ENCODE measurements around the gene FOXF2.
"Not testable (repeated sequence)": the region's sequence is repeated elsewhere in the genome, so short reads cannot be mapped to it uniquely, and the experiment has no call there.

FOXF2 gene

DNA sequence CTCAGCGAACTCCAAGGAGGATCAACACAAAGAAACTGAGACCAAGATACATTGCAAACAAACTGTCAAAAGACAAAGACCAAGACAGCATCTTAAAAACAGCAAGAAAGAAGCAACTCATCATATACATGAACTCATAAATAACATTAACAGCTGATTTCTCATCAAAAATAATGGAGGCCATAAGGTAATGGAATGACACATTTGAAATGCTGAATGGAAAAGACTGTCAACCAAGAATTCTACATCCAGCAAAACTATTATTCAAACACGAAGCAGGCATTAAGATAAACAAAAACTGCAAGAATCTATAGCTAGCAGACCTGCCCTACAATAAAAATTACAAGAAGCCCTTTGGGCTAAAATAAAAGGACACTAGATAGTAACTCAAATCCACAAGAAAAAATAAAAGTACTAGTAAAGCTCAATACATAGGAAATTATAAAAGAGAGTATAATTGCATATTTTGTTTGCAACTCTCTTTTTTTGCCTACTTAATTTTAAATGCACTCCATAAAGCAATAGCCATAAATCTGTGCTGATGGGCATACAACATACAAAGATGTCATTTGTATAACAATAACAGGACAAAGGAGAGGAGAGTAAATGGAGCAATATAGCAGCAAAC is 37.9 kb upstream of the FOXF2 start:
- H3K4me3 ChIP-seq = no peak overlapping the region
- no peak for DNase-seq (ENCODE audit: low spot score)
- no peak for TF ChIP-seq CTCF (IDR thresholded peaks at IDR 0.05)
- H3K27ac ChIP-seq = no peak overlapping the region

GRCh38 chr6:1355068-1355467 is 34.3 kb upstream of the FOXF2 start:
- not testable (repeated sequence) for DNase-seq (ENCODE audit: low spot score); H3K4me3 ChIP-seq; H3K27ac ChIP-seq

DNA sequence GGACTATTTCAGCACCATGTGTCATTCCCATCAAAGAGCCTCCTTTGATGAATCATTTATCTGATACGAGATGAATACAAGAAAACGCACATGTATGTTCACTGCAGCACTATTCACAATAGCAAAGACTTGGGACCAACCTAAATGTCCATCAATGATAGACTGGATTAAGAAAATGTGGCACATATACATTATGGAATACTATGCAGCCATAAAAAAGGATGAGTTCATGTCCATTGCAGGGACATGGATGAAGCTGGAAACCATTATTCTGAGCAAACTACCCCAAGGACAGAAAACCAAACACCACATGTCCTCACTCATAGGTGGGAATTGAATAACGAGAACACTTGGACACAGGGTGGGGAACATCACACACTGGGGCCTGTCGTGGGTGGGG is 27.7 kb upstream of the FOXF2 start:
- not testable (repeated sequence) for DNase-seq (ENCODE audit: low spot score); H3K4me3 ChIP-seq; H3K27ac ChIP-seq

DNA sequence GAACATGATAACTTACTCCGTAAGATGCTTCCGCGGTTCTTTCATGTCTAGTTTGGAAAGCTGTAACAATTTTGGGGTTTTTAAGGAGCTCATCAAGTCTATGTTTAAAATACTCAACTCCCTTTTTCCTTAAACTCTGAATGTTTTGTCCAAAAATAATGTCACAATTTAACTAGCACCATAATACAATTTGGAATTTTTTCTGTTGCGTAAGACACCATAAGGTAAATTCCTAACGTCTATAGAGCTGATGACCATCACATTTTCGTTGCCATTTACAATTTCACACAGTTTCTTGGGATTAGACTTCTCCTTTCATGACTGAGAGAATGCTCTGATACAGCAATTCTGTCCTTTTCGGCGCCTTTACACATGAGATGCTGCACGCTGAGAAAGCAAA is 26.7 kb upstream of the FOXF2 start:
- H3K4me3 ChIP-seq = no peak overlapping the region
- no peak for DNase-seq (ENCODE audit: low spot score)
- TF ChIP-seq CTCF (IDR thresholded peaks at IDR 0.05) = no peak
- no peak overlapping the region for H3K27ac ChIP-seq

GRCh38 chr6:1363298-1363697 is 26.1 kb upstream of the FOXF2 start:
- H3K27ac ChIP-seq = no peak overlapping the region
- no peak for DNase-seq (ENCODE audit: low spot score)
- no peak for TF ChIP-seq CTCF (IDR thresholded peaks at IDR 0.05)

GRCh38 chr6:1363729-1364572 is 25.4 kb upstream of the FOXF2 start:
- no peak overlapping the region for H3K27ac ChIP-seq
- H3K4me3 ChIP-seq = no peak overlapping the region
- no peak for TF ChIP-seq CTCF (IDR thresholded peaks at IDR 0.05)
- DNase-seq (ENCODE audit: low spot score) = no peak

More at GRCh38 chr6:1363298-1363697, 26.1 kb upstream of the FOXF2 start:
- H3K4me3 ChIP-seq = no peak overlapping the region

- Histone ChIP-seq H3K4me3 (no peak overlapping the region), H3K27ac (no peak overlapping the region)
- TF ChIP-seq CTCF (IDR thresholded peaks at IDR 0.05) = no peak
- no peak for DNase-seq (ENCODE audit: low spot score)
Measured at GRCh38 chr6:1364791-1365190, 24.6 kb upstream of the FOXF2 start.

DNA sequence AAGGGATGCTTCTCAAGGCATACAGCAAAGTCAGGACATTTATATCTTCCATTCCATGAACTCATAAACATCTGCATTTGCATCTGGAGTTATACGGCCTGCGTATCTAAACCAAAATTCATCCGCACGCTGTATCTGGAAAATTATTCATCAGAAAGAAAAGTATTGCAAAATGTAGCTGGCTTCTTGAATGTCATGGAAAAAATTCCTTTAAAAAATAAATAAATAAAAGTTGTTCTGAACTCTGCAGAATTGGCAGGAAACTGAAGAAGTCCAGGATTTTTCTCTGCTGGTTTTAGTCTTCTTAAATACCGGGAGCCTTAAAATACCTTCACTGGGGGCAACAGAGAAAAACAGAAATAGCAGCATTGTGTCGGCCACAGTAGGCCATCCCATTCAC is 23.7 kb upstream of the FOXF2 start:
- TF ChIP-seq CTCF (IDR thresholded peaks at IDR 0.05) = no peak
- no peak for DNase-seq (ENCODE audit: low spot score)
- Histone ChIP-seq H3K27ac (no peak overlapping the region), H3K4me3 (no peak overlapping the region)

Measured in coronary artery (tissue), 2 donors.